Measurements from ENCODE around the gene MTHFD1L.

Gene MTHFD1L

GRCh38 chr6:151098166-151098565, 232.7 kb downstream of the MTHFD1L start:
- Histone ChIP-seq H3K9ac (ENCODE audit: low read depth, low read length) (no peak overlapping the region), H3K9me3 (ENCODE audit: control insufficient read depth, insufficient read depth, low read length) (no peaks in the 10 kb centered on the region), H3K27ac (ENCODE audit: low read depth, low read length) (no peak overlapping the region), H3K36me3 (ENCODE audit: control insufficient read depth, insufficient read depth, low read length) (peaks cover 30% of the 10 kb centered on the region), H3K27me3 (ENCODE audit: control insufficient read depth, insufficient read depth, low read length) (no peaks in the 10 kb centered on the region), H3K4me1 (ENCODE audit: control insufficient read depth, insufficient read depth, low read length) (no peaks in the 10 kb centered on the region), H3K4me3 (ENCODE audit: low read depth, low read length) (no peak overlapping the region)

GRCh38 chr6:151100326-151100725, 234.8 kb downstream of the MTHFD1L start:
- H3K9ac ChIP-seq (ENCODE audit: low read depth, low read length) = no peak overlapping the region
- no peaks in the 10 kb centered on the region for H3K9me3 ChIP-seq (ENCODE audit: control insufficient read depth, insufficient read depth, low read length)
- peaks cover 20% of the 10 kb centered on the region for H3K36me3 ChIP-seq (ENCODE audit: control insufficient read depth, insufficient read depth, low read length)
- peaks cover 5% of the 10 kb centered on the region; the same call in 1 of the 2 replicates for H3K4me1 ChIP-seq (ENCODE audit: control insufficient read depth, insufficient read depth, low read length)
- no peak overlapping the region for H3K27ac ChIP-seq (ENCODE audit: low read depth, low read length)
- H3K27me3 ChIP-seq (ENCODE audit: control insufficient read depth, insufficient read depth, low read length) = no peaks in the 10 kb centered on the region
- no peak overlapping the region for H3K4me3 ChIP-seq (ENCODE audit: low read depth, low read length)

DNA sequence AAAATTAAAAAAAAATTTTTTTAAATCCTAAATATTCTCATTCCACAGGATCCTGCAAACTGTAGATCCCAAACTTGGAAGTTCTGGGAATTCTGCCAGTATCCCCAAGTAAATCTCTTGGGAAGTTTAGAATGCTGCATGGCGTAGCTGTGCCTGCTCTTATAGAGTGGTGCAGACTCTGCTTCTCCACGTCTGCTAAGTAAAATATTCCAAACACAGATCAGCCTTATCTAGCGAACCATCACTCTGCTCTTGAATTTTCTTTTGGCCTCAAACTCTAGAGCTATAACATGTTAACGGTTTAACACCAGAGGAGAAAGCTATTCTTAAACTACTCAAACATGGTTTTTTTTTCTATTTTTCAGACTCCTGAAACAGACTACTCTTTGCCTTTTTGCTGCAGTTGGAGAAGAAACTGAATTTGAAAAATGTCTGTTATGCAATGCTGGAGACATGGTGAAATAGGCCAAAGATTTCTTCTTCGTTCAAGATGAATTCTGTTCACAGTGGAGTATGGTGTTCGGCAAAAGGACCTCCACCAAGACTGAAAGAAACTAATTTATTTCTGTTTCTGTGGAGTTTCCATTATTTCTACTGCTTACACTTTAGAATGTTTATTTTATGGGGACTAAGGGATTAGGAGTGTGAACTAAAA, 235.8 kb downstream of the MTHFD1L start:
- H3K9ac ChIP-seq (ENCODE audit: low read depth, low read length) = no peak overlapping the region
- H3K27ac ChIP-seq (ENCODE audit: low read depth, low read length) = no peak overlapping the region
- H3K4me1 ChIP-seq (ENCODE audit: control insufficient read depth, insufficient read depth, low read length) = peaks cover 5% of the 10 kb centered on the region; the same call in 1 of the 2 replicates

GRCh38 chr6:151101816-151102694, 236.6 kb downstream of the MTHFD1L start:
- no peaks in the 10 kb centered on the region for H3K9me3 ChIP-seq (ENCODE audit: control insufficient read depth, insufficient read depth, low read length)
- H3K4me1 ChIP-seq (ENCODE audit: control insufficient read depth, insufficient read depth, low read length) = peaks cover 5% of the 10 kb centered on the region; the same call in 1 of the 2 replicates
- peaks cover 9% of the 10 kb centered on the region for H3K36me3 ChIP-seq (ENCODE audit: control insufficient read depth, insufficient read depth, low read length)
- no peak overlapping the region for H3K4me3 ChIP-seq (ENCODE audit: low read depth, low read length)
- H3K9ac ChIP-seq (ENCODE audit: low read depth, low read length) = no peak overlapping the region
- H3K27me3 ChIP-seq (ENCODE audit: control insufficient read depth, insufficient read depth, low read length) = no peaks in the 10 kb centered on the region
- no peak overlapping the region for H3K27ac ChIP-seq (ENCODE audit: low read depth, low read length)

More for the DNA sequence above, 235.8 kb downstream of the MTHFD1L start:
- Histone ChIP-seq H3K27me3 (ENCODE audit: control insufficient read depth, insufficient read depth, low read length) (no peaks in the 10 kb centered on the region), H3K4me3 (ENCODE audit: low read depth, low read length) (no peak overlapping the region), H3K9me3 (ENCODE audit: control insufficient read depth, insufficient read depth, low read length) (no peaks in the 10 kb centered on the region), H3K36me3 (ENCODE audit: control insufficient read depth, insufficient read depth, low read length) (peaks cover 14% of the 10 kb centered on the region)

GRCh38 chr6:151103266-151103665, 237.8 kb downstream of the MTHFD1L start:
- H3K9ac ChIP-seq (ENCODE audit: low read depth, low read length) = no peak overlapping the region
- H3K36me3 ChIP-seq (ENCODE audit: control insufficient read depth, insufficient read depth, low read length) = peaks cover 9% of the 10 kb centered on the region; the same call in 1 of the 2 replicates
- no peaks in the 10 kb centered on the region for H3K9me3 ChIP-seq (ENCODE audit: control insufficient read depth, insufficient read depth, low read length)
- H3K27ac ChIP-seq (ENCODE audit: low read depth, low read length) = no peak overlapping the region
- H3K27me3 ChIP-seq (ENCODE audit: control insufficient read depth, insufficient read depth, low read length) = no peaks in the 10 kb centered on the region
- H3K4me3 ChIP-seq (ENCODE audit: low read depth, low read length) = no peak overlapping the region
- H3K4me1 ChIP-seq (ENCODE audit: control insufficient read depth, insufficient read depth, low read length) = peaks cover 9% of the 10 kb centered on the region

DNA sequence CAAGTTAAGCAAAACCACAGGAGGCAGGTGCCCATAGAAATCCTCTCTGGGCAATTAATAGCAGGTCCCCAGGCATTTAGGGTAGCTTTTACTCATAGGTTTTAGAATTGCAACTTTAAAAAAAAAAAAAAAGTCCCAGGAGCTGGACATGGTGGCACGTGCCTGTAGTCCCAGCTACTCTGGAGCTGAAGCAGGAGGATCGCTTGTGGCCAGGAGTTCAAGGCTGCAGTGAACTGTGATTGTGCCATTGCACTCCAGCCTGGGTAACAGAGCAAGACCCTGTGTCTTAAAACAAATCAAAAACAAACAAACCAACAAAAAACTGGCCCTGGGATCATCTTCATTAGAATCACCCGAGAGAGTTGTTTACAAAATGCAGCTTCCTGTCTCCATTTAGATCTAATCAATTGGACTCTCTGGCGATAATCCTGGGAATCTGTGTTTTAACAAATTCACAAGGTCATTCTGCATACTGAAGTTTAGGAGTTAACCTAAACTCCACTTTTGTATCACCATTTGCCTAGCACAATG, 242.5 kb downstream of the MTHFD1L start:
- H3K27ac ChIP-seq (ENCODE audit: low read depth, low read length) = no peak overlapping the region
- H3K9ac ChIP-seq (ENCODE audit: low read depth, low read length) = no peak overlapping the region
- H3K4me1 ChIP-seq (ENCODE audit: control insufficient read depth, insufficient read depth, low read length) = peaks cover 13% of the 10 kb centered on the region
- no peaks in the 10 kb centered on the region for H3K27me3 ChIP-seq (ENCODE audit: control insufficient read depth, insufficient read depth, low read length)
- no peaks in the 10 kb centered on the region for H3K36me3 ChIP-seq (ENCODE audit: control insufficient read depth, insufficient read depth, low read length)
- no peaks in the 10 kb centered on the region for H3K9me3 ChIP-seq (ENCODE audit: control insufficient read depth, insufficient read depth, low read length)
- no peak overlapping the region for H3K4me3 ChIP-seq (ENCODE audit: low read depth, low read length)

- H3K9ac ChIP-seq (ENCODE audit: low read depth, low read length) = no peak overlapping the region
- no peaks in the 10 kb centered on the region for H3K27me3 ChIP-seq (ENCODE audit: control insufficient read depth, insufficient read depth, low read length)
- H3K36me3 ChIP-seq (ENCODE audit: control insufficient read depth, insufficient read depth, low read length) = no peaks in the 10 kb centered on the region
- no peaks in the 10 kb centered on the region for H3K9me3 ChIP-seq (ENCODE audit: control insufficient read depth, insufficient read depth, low read length)
- H3K4me1 ChIP-seq (ENCODE audit: control insufficient read depth, insufficient read depth, low read length) = peaks cover 10% of the 10 kb centered on the region
- H3K4me3 ChIP-seq (ENCODE audit: low read depth, low read length) = no peak overlapping the region
- H3K27ac ChIP-seq (ENCODE audit: low read depth, low read length) = no peak overlapping the region
These were observed 243.0 kb downstream of the MTHFD1L start for GRCh38 chr6:151108548-151108947.

DNA sequence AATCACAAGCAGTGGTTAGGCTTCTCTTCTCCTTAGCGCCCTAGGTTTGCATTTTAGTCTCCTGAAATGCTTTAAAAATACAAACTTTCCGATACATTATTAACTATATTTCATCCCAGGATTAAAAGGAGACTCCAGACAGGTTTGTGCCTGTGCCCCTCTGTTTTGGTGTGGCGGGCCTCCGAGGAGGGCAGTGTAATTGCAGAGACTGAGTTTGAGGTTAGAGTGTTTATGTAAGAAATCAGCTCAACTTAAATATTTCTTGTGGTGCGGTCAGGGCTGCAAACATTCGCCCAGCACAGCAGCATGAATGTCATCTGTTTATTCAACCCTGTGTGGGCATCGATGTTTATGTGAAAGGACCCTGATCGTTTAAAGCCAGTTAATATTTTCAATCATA, 243.9 kb downstream of the MTHFD1L start:
- Histone ChIP-seq H3K9me3 (ENCODE audit: control insufficient read depth, insufficient read depth, low read length) (no peaks in the 10 kb centered on the region), H3K27me3 (ENCODE audit: control insufficient read depth, insufficient read depth, low read length) (no peaks in the 10 kb centered on the region), H3K27ac (ENCODE audit: low read depth, low read length) (no peak overlapping the region), H3K4me1 (ENCODE audit: control insufficient read depth, insufficient read depth, low read length) (peaks cover 8% of the 10 kb centered on the region; the same call in 1 of the 2 replicates), H3K9ac (ENCODE audit: low read depth, low read length) (no peak overlapping the region), H3K36me3 (ENCODE audit: control insufficient read depth, insufficient read depth, low read length) (no peaks in the 10 kb centered on the region), H3K4me3 (ENCODE audit: low read depth, low read length) (no peak overlapping the region)

- no peak overlapping the region for H3K27ac ChIP-seq (ENCODE audit: low read depth, low read length)
- H3K36me3 ChIP-seq (ENCODE audit: control insufficient read depth, insufficient read depth, low read length) = no peaks in the 10 kb centered on the region
- H3K9ac ChIP-seq (ENCODE audit: low read depth, low read length) = no peak overlapping the region
- H3K4me3 ChIP-seq (ENCODE audit: low read depth, low read length) = no peak overlapping the region
- no peaks in the 10 kb centered on the region for H3K9me3 ChIP-seq (ENCODE audit: control insufficient read depth, insufficient read depth, low read length)
- peaks cover 8% of the 10 kb centered on the region; the same call in 1 of the 2 replicates for H3K4me1 ChIP-seq (ENCODE audit: control insufficient read depth, insufficient read depth, low read length)
- H3K27me3 ChIP-seq (ENCODE audit: control insufficient read depth, insufficient read depth, low read length) = no peaks in the 10 kb centered on the region
These were observed 244.5 kb downstream of the MTHFD1L start for GRCh38 chr6:151109869-151110575.

GRCh38 chr6:151110576-151110905, 245.0 kb downstream of the MTHFD1L start:
- Histone ChIP-seq H3K9ac (ENCODE audit: low read depth, low read length) (no peak overlapping the region), H3K36me3 (ENCODE audit: control insufficient read depth, insufficient read depth, low read length) (no peaks in the 10 kb centered on the region), H3K9me3 (ENCODE audit: control insufficient read depth, insufficient read depth, low read length) (no peaks in the 10 kb centered on the region), H3K4me1 (ENCODE audit: control insufficient read depth, insufficient read depth, low read length) (peaks cover 8% of the 10 kb centered on the region; the same call in 1 of the 2 replicates), H3K4me3 (ENCODE audit: low read depth, low read length) (no peak overlapping the region), H3K27me3 (ENCODE audit: control insufficient read depth, insufficient read depth, low read length) (no peaks in the 10 kb centered on the region), H3K27ac (ENCODE audit: low read depth, low read length) (no peak overlapping the region)
